ENCODE measurements around the gene IREB2. TPM values are rescaled to one million over a fixed set of nuclear protein-coding genes. Genes with fewer than 3 reads are reported as not detected.

IREB2 gene
- total and polyA plus RNA-seq, 2 of the 13 experiments (the other 11 are each of a cell fraction or from before 2014, with no cell fraction given): 24.2 to 30.4 TPM

GRCh38 chr15:78507831-78508160, 69.8 kb downstream of the IREB2 start (continued):
- TF ChIP-seq ZNF276 (CRISPR knock-in tag; IDR thresholded peaks at IDR 0.05; ENCODE audit: low read depth) (no peak), REXO4 (CRISPR knock-in tag; IDR thresholded peaks at IDR 0.05; ENCODE audit: borderline replicate concordance) (no peak), ZNF567 (CRISPR knock-in tag; IDR thresholded peaks at IDR 0.05; ENCODE audit: borderline replicate concordance) (no peak), LRRFIP1 (CRISPR knock-in tag; conservative IDR thresholded peaks at IDR 0.05) (no peak), CEBPG (CRISPR knock-in tag; IDR thresholded peaks at IDR 0.05) (no peak), ZBTB42 (CRISPR knock-in tag; IDR thresholded peaks at IDR 0.05) (no peak), ZNF710 (CRISPR knock-in tag; IDR thresholded peaks at IDR 0.05; ENCODE audit: borderline replicate concordance) (no peak), ONECUT2 (CRISPR knock-in tag; IDR thresholded peaks at IDR 0.05) (no peak), U2AF1 (optimal IDR thresholded peaks at IDR 0.05; ENCODE audit: low read depth, low read length) (no peak), ZNF138 (CRISPR knock-in tag; IDR thresholded peaks at IDR 0.05; ENCODE audit: low read depth) (no peak), ZNF879 (CRISPR knock-in tag; IDR thresholded peaks at IDR 0.05) (no peak), SP4 (CRISPR knock-in tag; IDR thresholded peaks at IDR 0.05) (no peak), KDM3A (CRISPR knock-in tag; IDR thresholded peaks at IDR 0.05; ENCODE audit: low read depth) (no peak), ZFP36L2 (CRISPR knock-in tag; IDR thresholded peaks at IDR 0.05) (no peak), ZBTB39 (CRISPR knock-in tag; IDR thresholded peaks at IDR 0.05) (no peak), TBL1XR1 (IDR thresholded peaks at IDR 0.05; ENCODE audit: borderline replicate concordance, low read length, partially characterized antibody) (no peak), ZNF331 (CRISPR knock-in tag; IDR thresholded peaks at IDR 0.05) (no peak; the same call in 1 of the 2 replicates), STAG1 (CRISPR knock-in tag; IDR thresholded peaks at IDR 0.05) (no peak), ZBTB43 (CRISPR knock-in tag; conservative IDR thresholded peaks at IDR 0.05) (no peak), ZNF333 (CRISPR knock-in tag; IDR thresholded peaks at IDR 0.05; ENCODE audit: borderline replicate concordance) (no peak), REPIN1 (CRISPR knock-in tag; IDR thresholded peaks at IDR 0.05; ENCODE audit: borderline replicate concordance, low read depth) (no peak), RNF2 (conservative IDR thresholded peaks at IDR 0.05; ENCODE audit: low read depth) (no peak), ZNF775 (CRISPR knock-in tag; IDR thresholded peaks at IDR 0.05; ENCODE audit: borderline replicate concordance) (no peak)

All from HepG2 (cell line).